Epithelial cell of prostate (primary cell): ENCODE measurements around the gene C17orf58.
"Not testable (repeated sequence)": the region's sequence is repeated elsewhere in the genome, so short reads cannot be mapped to it uniquely, and the experiment has no call there.

ENCODE experiments used
- DNase-seq: peaks from one replicate; pipeline ENCODE4 v3.0.0-alpha.2; 2011; ENCODE audit warnings: low read depth, low spot score
- H3K27ac ChIP-seq: fragments of 450-650 bp; 2 replicates; pipeline ENCODE4 v1.5.1; 2017; ENCODE audit warnings: mild to moderate bottlenecking

The C17orf58 gene

GRCh38 chr17:67963145-67963572 lies 33.1 kb downstream of the C17orf58 start:
- not testable (repeated sequence) for H3K27ac ChIP-seq, DNase-seq

- DNase-seq, H3K27ac ChIP-seq: not testable (repeated sequence)
These were observed 34.1 kb downstream of the C17orf58 start for GRCh38 chr17:67962156-67962555.

GRCh38 chr17:67960276-67960675 lies 36.0 kb downstream of the C17orf58 start:
- DNase-seq, H3K27ac ChIP-seq: not testable (repeated sequence)

- no peak overlapping the region for H3K27ac ChIP-seq
- DNase-seq: no peak
These were observed 36.8 kb downstream of the C17orf58 start for GRCh38 chr17:67959510-67959909.

GRCh38 chr17:67950945-67951344 lies 45.3 kb downstream of the C17orf58 start:
- no peak for DNase-seq
- H3K27ac ChIP-seq: no peak overlapping the region

- no peak overlapping the region for H3K27ac ChIP-seq
- no peak for DNase-seq
These were observed 48.9 kb downstream of the C17orf58 start for GRCh38 chr17:67947325-67947813.

- no peak for DNase-seq
- no peak overlapping the region for H3K27ac ChIP-seq
These were observed 49.8 kb downstream of the C17orf58 start for GRCh38 chr17:67946513-67946912.

GRCh38 chr17:67944035-67944434 lies 52.2 kb downstream of the C17orf58 start:
- no peak overlapping the region for H3K27ac ChIP-seq
- DNase-seq: no peak

GRCh38 chr17:67942810-67943209 lies 53.5 kb downstream of the C17orf58 start:
- no peak for DNase-seq
- H3K27ac ChIP-seq: no peak overlapping the region
